Vagina (tissue), 2 donors: ENCODE data around the gene SPDYE17.
"Not testable (repeated sequence)": the region's sequence is repeated elsewhere in the genome, so short reads cannot be mapped to it uniquely, and the experiment has no call there.

Source experiments
- CTCF ChIP-seq, 3 experiments: fragments of 450-650 bp in 2 of 3; fragments of 200-600 bp in 1 of 3; sonication (generic) in 1 of 3; IDR thresholded peaks; one replicate each; pipeline ENCODE4 v1.5.1; 2017 to 2019; ENCODE audit warnings: antibody characterized with exemption in 3 of 3, mild to moderate bottlenecking in 2 of 3, moderate library complexity in 2 of 3
- POLR2A ChIP-seq, 2 donors: fragments of 450-650 bp; IDR thresholded peaks; one replicate each; pipeline ENCODE4 v1.6.1; 2017; ENCODE audit warnings: antibody characterized with exemption in 2 of 2, mild to moderate bottlenecking in 2 of 2, moderate library complexity in 2 of 2

GRCh38 chr7:76981187-76981970 is 50.8 kb downstream of the SPDYE17 start:
- TF ChIP-seq CTCF, POLR2A (IDR thresholded peaks at IDR 0.05): not testable (repeated sequence)
